CD4-positive, alpha-beta T cell treated with Interleukin-21 for 1 hour (primary cell): ENCODE data around the gene ALK.

Experiments
- DNase-seq: peaks from one replicate; pipeline ENCODE4 v3.0.0-alpha.2; 2020

The ALK gene

DNA sequence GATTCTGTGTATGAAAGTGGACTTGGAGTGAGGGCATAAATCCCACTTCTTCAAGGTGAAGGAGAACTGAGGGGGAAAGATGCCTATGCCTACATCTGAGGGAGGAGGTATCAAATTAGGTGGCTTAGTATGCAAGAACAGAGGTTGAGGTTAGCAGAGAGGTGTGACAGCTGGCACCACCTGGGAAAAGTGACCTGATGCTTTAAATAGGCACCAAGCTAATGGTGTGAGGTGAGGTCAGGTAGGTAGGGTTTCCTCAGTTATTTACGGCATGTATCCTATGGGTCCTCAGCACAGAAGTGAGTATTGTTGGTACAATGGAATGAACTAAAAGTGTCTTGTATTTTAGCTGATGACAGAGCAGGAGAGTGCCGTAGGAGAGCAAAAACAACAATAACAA, 439.0 kb downstream of the ALK start:
- DNase-seq, result no peak

DNA sequence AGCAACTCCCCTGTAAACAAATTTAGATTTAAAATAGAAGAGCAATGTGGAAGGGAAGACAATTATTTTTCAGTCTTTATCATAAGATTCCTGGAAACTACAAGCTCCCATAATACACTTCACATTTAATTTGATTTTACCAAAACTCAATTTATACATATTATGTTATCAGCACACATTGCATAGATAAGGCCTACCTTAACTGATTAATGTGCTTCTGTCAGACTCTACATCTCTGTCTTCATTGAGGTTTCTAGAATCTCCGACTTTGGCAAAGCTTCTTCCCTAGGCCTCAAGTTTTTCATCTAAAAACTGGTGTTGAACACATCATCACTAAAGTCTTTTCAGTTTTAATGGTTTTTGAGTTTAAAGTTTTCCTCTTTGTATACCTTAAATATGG, 440.1 kb downstream of the ALK start:
- no peak for DNase-seq

DNA sequence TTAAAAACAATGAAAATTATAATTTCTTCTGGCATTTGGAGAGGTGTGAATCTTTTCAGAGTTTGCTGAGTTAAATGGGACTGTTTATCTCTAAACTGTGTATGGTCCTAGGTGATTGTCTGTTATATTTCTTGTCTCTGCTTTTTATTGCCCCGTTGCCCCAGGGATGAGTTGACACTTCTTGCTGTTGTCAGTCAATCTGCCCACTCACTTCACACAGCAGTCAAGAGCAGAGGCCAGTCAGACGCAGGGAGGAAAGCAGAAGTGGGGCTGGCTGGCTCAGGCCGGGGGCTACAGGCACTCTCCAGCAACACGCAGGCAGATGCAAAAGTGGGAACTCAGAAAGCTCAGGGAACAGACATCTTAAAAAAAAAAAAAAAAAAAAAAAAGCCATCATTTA, 441.0 kb downstream of the ALK start:
- DNase-seq, result no peak

DNA sequence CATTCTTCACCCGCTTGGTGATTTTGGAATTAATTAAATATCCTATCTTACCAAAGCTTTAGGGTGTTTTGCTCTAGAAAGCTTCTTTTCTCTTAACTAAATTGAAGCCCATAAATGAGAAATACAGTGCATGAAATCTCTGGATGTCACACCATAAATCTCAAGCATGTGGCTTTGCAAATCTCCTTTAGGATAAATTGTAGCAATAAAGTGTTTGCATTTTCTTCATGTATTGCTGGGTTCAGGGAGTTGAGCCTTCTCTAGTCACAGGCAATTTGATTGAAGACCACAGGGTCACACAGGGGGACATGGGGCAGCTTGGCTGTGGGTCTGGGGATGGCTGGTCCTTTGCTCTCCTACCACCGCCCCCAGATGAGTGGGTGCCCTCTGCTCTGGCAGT, 442.0 kb downstream of the ALK start:
- DNase-seq, result no peak

DNA sequence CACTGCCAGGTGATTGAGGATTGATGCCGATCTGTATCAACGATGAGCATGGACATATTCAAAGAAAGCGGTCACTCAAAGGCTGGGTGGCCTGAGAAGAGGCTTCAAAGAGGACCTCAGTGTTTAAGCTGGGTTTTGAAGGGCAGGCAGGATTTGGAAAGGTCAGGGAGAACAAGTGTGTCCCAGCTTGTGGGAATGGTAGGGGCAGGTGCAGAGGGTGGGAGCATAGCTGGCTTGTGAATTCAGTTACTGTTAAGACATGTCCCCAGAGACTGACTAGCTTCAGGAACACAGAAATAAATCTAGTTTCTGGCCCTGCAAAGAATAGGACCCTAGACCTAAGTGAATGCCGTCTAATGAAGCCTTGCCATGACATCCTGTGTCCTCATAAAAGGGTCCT, 442.7 kb downstream of the ALK start:
- DNase-seq, result no peak

DNA sequence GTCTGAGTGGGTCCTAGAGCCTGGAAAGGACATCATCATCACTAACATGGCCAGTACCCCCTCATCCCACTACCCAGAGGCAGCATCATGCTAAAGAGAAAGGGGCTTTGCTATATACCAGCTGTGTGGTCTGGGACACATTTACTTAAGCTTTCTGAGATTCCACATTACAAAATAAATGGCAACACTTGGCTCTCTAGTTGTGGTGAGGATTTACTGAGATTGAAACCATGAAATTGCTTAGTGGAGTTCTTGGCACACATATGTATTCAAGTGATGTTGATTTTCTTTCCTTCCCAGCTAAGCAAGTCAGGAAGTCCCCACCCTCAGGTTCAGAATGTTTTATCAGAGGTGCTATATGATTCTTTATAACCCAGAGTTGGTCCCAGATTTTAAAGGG, 444.2 kb downstream of the ALK start:
- DNase-seq, result no peak

DNA sequence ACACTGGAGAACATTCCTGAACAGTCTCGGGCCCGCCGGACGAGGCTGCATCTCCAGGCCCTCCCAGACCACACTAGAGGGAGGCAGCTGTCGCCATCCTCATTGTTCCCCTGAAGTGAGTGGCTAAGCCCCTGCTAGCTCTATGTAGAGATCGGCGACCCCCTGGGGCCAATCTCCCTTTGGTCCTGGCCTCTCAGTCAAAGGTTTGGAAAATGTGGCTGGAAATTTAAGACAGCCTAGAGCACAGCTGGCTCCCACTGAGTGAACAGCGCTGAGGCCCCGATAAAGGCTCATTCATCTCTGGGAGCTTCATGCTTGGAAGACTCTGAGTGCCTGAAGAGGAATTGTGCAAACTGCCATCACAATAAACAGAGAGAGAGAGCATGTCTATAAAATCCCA, 445.9 kb downstream of the ALK start:
- no peak for DNase-seq

DNA sequence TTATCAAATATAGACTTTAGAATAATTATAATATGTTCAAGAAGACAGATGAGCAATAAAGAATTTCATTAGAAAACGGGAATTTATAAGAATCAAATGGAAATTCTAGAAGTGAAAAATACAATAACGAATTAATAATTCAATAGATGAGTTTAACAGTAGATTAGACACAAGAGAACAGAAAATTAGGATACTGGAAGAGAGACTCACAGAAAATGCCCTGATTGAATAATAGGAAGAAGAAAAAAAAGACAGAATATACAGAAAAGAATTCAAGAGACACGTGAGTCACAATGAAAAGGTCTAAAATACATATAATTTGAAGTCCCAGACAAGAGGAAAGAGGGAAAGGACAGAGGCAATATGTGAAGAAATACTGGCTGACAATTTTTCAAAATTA, 451.4 kb downstream of the ALK start:
- DNase-seq, result no peak

DNA sequence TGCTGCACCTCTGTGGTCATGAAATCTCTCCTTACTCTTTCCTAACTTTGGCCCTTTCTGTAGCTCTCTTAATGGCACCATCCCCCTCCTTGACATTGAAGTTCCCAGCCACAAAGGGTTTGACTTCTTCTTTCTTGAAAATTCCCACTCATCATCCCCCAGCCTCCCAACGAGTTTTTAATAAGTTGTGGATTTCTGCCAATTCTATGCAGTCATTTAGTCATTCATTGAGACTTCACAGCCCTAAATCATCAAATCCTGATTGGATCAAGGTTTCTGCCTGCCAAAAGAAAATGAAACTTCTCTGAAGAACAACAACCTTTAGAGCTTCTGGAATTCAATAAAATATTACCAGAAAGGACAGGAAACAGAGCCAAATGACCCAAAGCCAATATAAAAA, 451.9 kb downstream of the ALK start:
- DNase-seq, result no peak

DNA sequence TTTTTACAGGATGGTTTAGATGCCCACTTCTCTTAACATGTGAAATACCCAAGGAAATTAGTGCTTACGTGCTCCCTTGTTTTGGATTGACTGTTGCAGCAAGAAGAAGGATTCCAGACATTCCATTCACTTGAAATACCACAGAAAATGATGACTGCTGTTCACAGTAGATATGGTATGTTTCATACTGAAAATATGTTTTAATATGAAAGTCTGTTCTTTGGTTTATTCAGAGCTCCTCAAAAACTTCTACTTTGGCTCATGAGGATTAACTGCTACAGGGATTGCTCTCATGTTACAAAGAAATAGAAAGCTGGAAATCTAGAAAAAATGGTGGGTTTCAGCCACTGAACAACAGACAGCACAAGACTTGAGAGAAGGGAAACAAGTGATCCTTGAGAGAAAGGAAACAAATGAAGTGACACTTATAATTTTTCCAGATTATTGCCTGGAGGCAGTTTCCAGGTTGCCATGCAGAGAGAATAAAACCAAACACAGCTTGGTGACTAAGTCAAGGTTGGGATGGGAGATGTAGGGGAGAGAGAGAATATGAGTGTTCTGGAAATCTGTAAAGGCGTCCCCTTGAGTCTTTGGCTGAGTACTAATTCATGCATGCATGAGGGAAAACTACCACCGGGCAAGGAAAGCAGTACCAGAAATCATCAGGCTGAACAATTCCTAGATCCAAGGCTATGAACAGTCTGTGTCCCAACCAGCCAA, 458.0 kb downstream of the ALK start:
- DNase-seq, result no peak

DNA sequence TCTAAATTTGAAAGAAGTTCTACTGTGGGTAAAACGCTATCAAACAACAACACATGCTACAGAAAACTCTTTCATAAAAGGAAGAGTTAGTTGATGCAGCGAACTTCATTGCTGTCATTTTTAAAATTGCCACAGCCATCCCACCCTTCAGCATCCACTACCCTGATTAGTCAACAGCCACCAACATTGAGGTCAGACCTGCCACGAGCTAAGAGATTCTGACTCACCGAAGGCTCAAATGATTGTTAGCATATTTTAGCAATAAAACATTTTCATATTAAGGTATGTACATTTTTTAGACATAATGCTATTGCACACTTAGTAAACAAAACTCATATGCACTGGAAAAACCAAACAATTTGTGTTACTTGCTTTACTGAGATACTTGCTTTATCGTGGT, 459.1 kb downstream of the ALK start:
- DNase-seq, result no peak

DNA sequence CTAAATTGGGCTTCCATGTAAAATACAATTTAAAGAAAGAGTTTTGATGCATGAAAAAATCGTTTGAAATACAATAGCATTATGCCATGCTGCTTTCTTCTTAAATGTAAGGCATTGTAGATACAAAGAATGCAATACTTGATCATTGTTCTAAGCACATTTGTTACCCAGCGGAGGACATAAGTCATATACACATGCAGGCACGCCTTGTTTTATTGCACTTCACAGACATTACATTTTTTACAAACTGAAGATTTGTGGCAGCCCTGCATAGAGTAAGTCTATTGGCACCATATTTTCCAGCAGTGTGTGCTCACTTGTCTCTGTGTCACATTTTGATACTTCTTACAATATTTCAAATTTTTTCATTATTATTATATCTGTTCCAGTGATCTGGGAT, 461.2 kb downstream of the ALK start:
- DNase-seq, result no peak

DNA sequence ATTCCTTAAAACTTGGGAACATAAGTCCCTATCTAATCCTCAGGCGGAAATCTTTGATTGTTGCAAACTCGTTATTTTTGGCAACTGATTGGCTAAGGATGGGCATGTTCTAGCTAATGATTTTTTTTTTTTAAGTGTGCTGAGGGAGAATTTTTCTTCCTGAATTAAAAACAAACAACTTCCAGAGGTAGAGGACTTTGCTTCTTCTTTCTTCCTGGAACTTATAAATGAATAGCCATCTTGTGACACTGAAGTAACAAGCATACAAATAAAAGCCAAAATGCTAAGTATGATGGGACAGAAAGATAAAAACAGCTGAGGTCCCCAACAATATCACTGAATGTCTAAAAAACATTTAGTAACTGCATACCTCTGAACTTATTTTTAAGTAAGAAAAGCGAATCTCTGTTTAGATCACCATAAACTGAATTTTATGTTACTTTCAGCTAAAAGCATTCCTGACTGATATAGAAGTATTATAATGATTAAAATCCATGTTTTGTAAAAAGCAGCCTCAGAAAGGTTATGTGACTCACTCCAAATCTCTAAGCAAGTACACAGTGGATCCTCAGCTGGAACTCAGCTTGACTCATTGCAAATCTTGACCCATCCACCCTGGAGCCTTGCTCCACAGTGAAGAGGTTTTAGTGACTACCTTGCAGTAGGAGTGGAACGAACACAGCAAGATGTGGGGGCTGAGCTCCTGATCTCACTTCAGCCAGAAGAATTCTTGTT, 461.8 kb downstream of the ALK start:
- DNase-seq, result no peak

DNA sequence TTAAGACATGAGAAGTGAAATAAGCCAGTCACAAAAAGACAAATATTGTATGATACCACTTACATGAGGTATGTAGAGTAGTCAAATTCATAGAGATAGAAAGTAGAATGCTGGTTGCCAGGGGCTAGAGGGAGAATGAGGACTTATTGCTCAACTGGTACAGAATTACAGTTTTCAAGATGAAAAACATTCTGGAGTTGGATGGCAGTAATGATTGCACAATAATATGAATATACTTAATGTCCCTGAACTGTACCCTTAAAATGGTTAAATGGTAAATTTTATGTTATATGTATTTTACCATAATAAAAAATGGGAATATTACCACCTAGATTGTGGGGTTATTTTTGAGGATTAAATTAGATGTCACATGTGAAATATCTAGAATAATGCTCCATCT, 465.0 kb downstream of the ALK start:
- DNase-seq, result no peak

DNA sequence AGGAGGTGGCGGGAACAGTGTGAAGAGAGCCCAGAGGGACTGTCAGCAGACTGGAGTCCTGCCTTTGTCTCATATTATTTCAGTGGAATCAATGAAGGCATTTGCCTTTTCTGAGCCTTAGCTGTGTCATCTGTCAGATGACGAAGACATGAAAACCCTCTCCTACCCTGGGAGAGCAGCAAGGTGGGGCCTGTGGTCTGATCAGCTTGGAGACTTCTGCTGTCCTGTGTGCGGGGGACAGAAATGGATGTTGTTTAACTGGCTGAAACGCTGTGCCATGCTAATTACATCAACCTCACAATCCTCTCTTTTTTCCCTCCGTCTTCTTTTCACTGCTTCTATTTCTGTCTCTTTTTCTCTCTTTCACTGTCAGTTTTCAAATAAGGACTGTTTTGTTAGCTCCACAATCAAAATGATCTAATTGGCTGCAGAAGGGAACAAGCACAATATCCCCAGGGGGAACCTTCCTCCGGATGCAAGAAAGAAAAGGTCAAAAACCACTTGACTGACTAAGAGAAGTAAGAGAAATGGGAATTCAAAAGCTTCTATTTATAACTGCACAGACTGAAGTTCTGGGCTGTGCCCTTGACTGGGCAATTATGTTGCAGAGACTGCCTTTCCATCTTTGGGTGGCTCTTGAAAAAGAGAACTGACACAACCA, 466.1 kb downstream of the ALK start:
- no peak for DNase-seq

DNA sequence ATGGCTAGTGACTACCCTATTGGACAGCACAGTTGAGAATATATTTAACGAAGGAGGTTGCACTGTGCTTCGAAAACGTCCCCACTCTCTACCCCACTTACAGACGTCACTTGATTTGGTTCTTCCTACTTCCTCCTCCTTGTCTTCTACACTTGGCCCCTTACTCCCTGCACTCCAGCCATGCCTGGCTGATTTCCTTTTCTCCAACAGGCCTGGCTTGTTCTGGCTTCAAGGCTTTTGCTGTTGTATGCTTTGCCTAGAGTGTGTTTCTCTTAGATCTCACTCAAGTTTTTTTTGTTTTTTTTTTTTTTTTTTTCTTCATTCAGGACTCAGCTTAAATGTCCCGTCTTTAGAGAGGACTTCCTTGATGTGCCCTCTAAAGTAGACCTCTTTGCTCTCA, 469.4 kb downstream of the ALK start:
- no peak for DNase-seq

DNA sequence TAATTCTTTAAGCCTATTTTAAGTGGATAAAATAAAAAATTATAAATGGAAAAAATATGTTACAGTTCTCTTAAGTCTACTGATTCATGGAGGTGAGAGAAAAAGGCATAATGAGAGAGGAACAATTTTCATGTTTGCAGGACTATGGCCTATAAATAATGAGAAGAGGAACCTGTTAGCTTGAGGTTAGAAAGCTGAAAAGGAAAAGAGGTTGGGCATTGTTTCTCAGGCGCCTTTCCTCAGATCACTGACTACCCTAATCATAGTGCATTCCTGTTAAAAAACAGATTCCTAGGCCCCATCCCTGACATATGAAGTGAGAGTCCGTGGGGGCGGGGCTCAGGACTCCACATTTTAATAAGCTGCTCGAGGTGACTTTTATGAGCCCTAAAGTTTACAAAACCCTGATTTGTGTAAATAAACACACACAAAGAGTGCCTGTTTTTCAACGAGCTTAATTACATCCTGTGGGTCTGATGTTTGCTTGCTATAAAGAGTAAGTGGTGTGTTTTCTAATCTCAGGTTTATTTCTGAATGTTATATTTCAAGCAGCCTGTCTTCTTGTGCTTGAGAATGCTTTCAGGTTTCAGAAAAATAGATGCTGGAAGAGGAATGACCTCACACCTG, 470.7 kb downstream of the ALK start:
- DNase-seq, result no peak

DNA sequence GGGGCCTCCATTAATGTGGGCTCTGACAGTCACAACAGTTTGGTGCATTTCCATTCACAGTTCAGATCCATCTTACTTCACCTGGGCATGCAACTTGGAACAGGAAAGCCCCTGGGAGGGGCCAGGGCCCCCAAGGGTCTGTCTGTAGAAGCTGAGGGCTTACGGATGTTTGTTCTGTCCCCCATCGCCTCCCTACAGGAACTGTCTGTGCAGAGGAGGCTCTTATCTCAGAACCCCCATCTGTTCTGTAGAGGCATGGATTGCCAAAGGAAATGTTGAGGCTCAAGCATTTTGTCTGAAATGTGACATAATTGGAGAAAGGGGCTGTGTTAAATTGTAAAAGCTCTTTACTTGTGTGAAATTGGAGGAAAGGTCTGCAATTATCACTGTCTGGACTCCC, 471.9 kb downstream of the ALK start:
- DNase-seq, result no peak

DNA sequence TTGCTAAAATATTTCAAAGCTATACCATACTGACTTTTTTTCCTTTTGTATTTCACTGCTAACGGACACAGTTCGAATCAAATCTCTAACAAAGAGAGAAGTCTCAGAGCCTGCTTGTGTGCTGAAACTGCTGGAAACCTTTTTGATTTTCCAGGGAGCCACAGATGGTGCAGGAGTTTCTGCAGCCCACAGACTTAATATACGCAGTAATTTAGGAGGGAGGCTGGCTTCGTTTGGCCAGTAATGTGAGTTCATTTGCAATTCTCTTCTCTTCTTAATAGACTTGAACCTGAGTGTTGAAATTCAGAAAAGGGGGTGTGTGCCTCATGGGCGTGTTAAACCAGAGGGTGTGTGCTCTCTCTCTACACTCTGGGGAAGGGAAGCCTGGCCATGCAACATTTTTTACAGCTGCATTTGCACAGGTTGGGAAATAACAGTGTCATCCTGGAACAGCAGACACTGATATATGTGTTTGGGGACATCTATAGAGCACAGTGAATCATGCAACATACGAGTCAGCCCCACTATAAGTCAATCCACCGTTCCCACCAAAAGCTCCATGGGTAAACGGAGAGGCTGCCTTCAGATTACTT, 473.2 kb downstream of the ALK start:
- no peak for DNase-seq

DNA sequence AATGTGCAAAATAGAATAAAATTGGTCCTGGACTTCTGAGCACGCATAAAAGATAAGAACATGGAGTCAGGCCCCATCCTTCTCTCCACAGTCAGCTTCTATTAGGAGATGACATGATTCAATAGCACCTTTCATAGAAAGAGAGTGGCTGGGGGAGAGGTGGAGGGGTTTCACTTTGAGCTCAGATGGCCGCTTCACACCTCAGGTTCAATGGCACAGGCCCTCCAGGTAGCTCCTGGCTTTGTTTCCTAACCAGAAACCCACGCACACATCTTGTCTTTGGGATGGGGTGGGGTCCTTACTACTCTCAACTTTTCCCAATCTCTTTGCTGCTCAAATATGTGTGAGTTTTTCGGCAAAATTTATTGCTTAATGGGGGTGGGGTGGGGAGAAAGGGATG, 473.9 kb downstream of the ALK start:
- DNase-seq, result no peak

DNA sequence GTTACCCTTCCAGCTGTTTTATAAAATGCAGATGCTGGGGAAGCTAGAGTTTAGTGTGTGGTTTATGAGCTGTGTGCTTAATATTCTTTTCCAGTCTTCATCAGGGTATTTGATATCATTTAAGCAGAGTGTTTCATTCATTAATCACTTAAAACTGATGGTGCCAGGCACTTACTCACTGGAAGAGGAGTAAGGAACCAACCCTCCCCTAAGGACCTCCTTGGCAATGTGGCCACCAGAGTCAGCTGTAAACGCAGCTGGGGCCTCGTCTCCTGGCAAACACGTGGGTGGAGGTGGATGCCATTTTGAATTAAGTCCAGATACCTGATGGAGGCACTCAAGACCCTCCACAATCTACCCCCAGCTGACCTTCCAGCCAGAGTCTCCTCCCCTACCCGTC, 474.5 kb downstream of the ALK start:
- DNase-seq, result no peak

DNA sequence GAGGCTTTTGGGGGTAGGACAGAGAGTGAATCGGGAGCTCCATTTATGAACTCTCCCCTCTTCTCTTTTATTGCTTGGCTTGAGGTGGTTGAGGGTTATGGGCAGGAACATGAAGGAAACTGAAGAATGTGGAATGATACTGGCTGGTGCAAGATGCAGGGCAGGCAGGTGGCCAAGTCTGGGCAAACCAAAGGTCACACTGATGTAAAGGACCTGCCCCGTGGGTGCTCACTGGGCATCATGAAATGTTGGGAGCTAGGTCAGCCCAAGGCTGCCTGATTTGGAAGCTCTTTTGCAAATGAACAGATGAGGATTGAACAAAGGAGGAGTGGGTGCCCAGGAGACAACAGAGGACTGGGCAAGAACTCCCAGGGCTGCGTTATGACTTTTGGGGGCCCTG, 477.2 kb downstream of the ALK start:
- DNase-seq, result no peak

DNA sequence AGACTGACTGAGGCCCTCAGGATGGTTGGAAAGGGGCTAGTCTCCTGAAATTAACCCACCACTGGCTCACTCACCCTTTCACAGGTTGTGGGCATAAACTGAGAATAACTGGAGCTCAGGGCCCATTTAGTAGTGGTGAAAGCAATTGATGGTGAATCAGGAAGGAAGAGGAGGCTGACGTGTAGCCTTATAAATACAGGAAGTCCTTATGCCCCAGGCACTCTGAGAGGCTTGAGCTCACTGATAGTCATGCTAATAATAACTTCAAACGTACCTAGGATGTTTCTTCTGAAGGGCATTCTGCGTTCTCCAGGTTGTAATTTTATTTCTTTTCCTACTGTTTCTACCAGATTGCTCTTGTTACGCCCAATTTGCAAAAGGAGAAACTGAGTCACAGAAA, 477.8 kb downstream of the ALK start:
- no peak for DNase-seq

DNA sequence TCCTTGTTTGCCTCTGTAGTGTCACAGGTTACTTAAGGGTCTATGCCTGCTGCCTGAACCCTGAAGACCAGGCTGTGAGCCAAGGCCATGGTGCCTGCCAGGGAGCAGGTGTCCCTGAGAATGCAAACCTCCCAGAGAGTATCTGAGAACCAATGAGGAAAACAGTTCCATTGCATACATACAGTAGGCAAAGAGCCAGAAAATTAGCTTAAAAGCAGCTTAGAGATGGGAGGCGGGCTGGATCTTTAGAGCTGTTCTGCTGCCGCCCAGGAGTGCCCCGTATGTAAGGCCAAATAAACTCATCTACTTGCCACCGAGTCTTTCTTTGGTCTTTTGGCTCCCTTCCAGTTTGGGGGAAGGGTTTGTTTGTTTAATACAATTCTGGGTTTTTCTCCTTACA, 478.2 kb downstream of the ALK start:
- no peak for DNase-seq
